Activated naive CD4-positive, alpha-beta T cell treated with Interleukin-2 at 50 U/mL for 16 hours (primary cell): ENCODE measurements around the gene ZNF358.

Source experiments
- DNase-seq: peaks from one replicate; pipeline ENCODE4 v3.0.0-alpha.2; 2020

Gene ZNF358

DNA sequence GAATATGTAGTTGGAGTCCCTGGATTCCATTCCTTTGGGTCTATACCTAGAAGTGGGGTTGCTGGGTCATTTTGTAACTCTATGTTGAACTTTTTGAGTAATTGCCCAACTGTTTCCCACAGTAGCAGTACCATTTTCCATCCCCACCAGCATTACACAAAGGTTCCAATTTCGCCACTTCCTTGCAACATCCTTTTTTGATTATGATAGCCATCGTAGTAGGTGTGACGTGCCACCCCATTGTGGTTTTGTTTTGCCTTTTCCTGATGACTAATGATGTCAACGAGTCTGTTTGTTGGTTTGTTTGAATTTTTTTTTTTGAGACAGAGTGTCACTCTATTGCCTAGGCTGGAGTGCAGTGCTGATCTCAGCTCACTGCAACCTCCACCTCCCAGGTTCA is 23.8 kb upstream of the ZNF358 start:
- DNase-seq = peak; percentile 58

DNA sequence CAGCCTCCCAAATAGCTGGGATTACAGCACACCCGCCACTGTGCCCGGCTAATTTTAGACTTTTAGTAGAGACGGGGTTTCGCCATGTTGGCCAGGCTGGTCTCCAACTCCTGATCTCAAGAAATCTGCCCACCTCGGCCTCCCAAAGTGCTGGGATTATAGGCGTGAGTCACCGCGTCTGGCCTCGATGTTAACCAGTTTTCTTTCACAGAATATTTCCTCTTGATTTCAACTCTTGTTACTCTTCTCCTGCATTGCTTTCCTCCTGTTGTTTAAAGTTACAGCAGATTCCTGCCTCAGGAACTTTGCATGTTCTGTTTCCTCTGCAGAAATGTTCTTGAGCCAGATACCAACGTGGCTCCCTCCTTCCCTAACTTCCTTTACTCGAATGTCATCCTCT is 23.3 kb upstream of the ZNF358 start:
- DNase-seq = no peak

DNA sequence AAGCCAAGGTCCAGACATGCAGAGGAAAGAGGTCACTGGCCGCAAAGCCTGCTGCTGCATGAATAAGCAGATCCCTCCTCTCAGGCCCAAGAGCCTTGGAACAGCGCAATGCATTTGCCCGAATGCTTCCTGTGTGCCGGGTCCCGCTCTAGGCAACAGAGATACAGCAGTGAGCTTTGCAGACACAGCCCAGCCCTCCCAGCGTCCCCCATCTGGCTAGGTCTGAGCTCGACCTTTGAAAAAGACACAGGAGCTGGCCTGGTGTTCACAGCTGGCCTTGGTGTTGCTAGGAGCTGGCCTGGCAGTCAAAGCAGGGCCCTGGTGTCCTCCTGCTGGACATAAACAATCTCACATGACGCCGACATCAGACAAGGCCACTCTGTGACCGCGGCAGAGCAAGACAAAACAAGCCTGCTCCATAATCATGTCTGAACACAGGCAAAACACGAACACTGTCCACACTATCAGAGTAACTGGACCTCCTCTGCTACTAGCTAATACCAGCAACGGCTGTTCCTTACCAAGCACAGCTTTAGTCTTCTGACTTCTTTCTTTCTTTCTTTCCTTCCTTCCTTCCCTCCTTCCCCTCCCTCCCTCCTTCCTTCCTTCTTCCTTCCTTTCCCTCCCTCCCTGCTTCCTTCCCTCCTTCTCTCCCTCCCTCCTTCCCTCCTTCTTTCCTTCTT is 21.3 kb upstream of the ZNF358 start:
- DNase-seq = no peak

DNA sequence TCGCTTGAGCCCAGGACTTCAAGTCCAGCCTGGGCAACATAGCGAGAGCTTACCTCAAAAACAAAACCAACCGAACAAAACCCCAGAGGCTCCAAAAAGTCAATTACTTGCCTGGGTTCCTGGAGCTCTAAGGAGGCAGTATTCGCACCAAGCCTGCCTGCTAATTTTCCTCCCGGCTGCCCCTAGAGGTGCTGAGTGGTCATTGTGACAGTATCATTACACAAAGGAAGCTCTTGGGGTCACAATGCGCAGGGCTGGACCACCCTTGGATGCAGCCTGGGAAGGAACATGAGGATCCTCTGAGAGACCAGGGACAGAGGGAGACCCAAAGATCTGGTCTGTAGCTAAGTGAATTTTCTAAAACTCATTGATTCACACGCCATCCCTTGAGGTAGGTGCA is 18.6 kb upstream of the ZNF358 start:
- no peak for DNase-seq

DNA sequence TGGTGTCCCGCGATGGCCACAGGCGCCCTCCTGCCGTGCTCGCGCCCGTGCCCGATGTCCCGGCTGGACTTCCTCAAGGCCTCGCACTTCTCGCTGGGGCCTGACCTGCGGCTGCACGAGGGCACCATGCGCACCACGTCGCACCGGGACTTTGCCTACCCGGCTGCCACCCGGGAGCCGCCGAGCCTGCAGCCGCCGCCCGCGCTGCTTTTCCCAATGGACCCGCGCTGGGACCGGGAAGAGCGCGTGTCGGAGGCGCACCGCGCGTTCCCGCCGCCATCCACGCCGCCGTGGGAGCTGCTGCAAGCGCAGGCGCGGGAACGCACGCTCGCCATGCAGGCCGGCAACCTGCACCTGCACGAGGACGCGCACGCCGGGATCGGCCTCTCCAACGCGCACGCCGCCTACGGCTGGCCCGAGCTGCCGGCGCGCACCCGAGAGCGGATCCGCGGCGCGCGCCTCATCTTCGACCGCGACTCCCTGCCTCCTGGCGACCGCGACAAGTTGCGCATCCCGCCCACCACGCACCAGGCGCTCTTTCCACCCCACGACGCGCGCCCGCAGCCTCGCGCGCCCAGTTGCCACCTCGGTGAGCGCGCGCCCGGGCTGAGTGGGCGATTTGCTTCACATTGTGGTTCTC is 15.0 kb upstream of the ZNF358 start:
- peak; percentile 50 for DNase-seq

DNA sequence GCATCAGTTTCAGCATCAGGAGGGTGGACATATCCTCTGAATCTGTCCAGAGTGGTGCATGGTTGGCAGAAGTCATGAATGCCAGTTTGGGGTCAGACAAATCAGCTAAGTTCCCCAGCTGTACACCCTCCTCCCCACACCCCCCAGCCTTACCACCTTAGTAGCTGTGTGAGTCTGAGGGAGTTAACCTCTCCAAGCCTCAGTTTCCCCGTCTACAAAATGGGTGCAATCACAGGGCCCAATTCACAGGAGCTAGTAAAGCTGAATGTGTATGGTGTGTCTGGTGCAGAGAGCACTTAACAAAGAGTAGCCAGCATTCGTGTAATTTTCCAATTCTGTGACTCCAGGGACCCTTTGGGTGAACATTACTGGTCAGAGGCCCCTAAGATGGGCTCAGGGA is 13.4 kb upstream of the ZNF358 start:
- DNase-seq = no peak

DNA sequence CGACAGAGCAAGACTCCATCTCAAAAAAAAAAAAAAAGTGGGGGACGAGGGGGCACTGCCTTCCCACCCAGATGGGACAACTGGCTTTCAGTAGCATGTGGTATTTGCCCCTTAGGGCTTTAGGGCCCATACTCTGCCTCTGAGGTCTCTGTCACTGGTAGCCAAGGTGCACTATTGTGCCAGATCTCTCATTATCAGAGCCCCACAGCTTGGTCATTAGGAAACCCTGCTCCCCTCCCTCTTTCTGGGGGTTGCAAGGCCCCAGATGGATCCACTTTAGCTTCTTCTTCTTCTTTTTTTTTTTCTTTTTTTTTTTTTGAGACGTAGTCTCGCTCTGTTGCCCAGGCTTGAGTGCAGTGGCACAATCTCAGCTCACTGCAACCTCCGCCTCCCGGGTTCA is 11.2 kb upstream of the ZNF358 start:
- DNase-seq = no peak

DNA sequence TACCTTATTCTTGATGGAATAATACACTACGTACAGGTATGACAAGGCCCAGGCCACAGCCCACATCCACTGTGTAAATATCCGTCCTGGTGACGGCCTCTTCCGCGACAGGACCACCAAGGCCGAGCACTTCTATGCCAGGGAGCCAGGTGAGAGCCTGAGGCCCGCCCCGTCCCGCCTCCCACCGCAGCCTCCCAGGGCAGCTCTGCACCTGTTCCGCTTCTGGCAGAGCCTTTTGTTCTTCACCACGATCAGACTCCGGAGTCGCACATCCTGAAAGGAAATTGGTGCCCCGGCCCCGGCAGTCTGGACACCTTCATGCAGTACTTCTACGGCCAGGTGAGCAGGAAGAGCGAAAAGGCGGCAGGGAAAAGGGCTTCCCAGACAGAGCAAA is 10.6 kb upstream of the ZNF358 start:
- no peak for DNase-seq

DNA sequence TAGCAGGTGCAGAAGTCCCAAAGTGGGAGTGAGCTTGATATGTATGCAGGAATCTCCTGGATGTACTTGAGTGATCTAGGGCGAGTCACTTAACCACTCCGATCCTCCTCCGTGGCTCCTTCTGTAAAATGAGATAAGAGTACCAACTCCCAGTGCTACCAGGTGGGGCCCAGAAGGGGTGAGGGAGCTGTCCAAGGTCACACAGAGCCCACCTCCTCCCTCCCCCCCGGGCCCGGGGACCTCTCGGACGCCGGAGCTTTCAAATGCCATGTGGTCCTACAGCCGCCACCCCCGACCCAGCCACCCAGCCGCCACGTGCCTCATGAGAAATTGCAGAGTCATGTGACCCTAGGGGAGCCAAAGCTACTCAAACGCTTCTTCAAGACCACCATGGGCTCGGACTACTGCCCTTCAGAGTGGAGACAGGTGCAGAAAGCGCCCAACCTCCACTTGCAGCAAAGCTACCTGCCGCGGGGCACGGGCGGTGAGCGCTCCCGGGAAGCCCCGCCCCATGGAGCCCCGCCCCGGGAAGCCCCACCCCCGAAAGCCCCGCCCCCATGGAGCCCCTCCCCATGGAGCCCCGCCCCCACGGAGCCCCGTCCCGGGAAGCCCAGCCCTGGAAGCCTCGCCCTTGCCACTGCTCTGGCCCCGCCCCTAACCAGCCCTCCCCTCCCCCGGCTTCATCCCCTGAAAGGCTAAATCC is 10.1 kb upstream of the ZNF358 start:
- DNase-seq = no peak

DNA sequence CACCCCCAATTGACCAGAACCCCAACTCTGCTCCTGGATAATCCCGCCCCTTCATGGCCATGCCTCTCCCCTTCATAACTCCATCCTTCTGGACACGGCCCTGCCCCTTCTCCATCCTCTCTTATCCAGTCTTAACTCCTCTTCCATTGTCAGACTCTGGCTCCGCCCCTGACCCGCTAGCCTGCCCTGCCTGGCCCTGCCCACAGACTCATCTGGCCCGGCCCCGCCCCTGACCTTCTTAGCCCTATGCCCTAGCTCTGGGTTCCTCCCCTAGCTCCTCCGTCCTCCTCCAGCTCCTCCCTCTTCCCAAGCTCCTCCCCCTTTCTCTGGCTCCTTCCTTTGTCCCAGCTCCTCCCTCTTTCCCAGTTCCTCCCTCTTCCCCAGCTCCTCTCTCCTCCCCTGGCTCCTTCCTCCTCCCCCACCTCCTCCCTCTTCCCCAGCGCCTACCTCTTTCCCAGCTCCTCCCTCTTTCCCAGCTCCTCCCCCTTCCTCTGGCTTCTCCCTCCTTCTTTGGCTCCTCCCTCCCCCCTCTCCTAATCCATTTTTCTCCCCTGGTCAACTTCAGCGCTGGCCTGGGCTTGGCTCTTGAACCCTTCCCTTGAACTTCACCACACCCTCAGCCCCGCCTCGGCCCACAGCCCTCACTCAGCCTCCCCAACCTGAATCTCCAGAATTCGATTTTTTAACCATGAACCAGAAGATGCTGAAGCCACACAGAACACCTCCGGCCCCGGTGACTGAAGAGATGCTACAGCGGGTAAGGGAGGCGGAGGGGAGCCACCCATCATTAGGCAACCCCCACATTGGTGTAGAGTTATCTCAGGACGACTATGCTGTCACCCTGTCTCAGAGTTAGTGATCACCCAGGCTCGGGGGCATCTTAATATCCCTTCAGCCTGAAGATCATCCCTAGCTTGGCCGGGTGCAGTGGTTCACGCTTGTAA is 9.2 kb upstream of the ZNF358 start:
- DNase-seq = peak; percentile 54

DNA sequence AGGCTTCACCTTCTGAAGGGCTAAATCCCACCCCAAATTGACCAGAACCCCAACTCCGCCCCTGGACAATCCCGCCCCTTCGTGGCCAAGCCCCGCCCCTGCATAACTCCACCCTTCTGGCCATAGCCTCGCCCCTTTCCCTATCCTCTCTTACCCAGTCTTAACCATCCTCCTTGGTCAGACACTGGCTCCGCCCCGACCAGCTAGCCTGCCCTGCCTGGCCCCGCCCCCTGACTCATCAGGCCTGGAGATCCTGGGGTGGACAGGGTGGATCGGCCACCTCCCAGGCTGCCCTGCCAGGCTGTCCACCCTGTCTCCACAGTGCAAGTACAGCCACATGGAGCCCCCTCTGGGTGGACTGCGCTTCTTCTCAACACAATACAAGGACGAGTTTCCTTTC is 8.0 kb upstream of the ZNF358 start:
- no peak for DNase-seq

DNA sequence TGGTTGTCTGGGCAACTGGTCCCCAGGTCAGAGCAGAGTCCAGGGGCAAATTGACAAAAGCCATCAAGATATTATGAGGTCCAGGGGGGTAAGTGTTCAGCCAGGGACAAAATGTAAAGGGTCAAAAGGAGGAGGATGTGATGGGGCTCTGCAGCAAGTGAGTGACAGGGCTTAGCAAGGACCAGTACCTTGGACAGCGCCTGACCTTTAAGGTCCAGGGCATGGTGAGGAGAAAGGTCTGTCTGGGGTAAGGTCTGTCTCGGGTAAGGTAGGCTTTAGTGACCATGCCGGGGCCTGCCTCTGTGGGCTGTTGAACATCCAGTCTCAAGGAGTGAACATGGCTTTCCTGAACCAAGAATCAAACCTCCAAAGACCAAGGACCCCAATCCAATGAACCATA is 6.3 kb upstream of the ZNF358 start:
- no peak for DNase-seq

DNA sequence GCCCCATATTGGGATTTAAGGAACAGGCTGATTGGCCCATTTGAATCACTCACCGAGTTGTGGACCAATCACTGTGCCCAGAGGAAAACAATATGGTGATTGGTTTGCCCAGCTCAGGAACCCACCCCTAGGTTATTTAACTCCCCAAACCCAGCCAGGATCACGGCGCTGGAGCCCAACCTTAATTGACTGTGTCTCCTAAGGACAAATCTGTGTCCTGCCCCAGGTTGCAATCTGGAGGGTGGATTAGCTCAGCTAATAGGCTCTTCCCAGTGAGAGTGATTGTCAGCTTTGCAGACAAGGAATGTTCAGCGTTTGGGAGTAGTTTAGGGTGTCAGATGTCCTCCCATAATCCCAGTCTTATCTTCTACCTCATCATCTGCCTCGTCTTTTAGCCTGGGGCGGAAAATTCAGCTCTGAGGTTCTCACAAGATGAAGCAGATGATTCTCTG is 3.5 kb upstream of the ZNF358 start:
- DNase-seq = no peak

DNA sequence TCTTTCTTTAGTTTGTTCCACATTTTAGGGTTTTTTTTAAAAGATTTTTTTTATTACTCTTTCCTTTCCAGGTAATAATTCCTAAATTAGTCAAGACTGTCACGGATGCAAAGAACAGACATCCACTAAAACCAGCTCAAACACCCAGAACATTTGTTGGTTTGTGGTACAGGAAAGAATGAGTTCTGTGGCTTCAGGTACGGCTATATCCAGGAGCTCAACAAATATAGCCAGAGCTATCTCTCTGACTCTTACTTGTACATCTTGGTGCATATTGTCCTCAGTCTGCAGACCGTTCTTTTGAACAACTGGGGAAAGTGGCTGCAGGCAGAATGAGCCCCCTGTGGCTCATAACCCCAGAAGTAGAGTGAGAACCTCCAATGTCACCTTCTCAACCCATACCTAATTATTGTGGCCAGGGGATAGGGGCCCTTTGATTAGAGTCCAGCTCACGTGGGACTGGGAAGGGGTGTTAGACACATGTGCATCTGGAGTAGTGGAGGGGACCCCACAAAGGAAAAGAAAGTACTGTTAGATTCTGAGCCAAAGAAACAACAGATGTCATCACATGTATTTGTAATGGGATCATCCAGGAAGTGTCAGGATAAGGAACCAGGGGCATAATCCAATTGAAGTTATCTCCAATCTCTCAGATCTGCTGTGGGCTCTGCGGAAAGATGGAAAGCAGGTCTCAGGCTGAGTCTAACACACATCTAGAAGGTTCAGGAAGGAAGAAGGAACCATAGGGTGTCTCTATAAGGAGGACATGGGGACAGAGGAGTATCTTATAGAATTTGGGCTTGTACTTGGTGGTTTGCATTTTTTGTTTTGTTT is 1.9 kb upstream of the ZNF358 start:
- DNase-seq = no peak

DNA sequence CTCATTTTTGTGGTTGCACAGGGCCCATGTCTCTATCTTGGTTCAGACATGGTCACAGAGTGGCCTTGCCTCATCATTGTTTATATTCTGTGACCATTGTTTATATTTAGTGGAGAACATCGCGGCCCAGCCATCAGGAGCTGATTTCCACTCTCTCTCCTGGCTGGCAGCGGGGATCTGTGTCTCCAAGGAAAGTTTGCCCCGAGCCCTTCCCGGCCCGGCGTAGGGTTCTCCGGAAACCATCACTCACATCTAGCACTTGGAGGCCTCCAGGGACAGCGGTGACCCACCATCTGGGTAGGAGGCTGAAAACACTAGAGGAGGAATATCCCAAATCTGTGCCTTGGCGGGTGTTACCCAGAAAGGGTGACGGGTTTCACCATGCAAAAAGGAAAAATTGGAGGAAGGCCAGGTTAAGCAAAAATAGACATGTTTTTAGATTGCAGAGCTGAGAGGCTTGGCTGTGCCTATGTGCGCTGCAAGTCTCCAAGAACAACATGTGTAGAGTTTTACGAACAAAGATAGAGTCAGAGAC is 726 bp upstream of the ZNF358 start:
- no peak for DNase-seq

DNA sequence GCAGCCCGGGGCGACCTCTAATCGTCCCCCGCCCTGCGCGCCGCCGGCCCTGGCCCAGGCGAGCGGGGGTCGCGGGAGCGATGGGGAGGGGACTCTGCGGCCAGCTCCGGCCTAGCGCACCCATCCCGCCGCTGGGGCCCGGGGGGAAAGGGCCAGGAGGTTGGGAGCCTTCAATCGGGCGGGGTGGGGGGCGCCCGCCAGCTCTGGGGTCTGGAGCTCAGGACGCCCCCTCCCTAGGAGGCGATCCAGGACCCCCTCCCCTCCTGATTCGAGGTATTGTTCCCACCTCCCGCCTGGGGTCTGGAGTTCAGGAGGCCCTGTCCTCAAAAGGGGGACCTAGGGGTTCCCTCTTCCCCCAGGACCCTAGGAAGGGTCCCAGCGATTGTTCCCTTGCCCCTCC is 430 bp downstream of the ZNF358 start:
- DNase-seq = no peak

DNA sequence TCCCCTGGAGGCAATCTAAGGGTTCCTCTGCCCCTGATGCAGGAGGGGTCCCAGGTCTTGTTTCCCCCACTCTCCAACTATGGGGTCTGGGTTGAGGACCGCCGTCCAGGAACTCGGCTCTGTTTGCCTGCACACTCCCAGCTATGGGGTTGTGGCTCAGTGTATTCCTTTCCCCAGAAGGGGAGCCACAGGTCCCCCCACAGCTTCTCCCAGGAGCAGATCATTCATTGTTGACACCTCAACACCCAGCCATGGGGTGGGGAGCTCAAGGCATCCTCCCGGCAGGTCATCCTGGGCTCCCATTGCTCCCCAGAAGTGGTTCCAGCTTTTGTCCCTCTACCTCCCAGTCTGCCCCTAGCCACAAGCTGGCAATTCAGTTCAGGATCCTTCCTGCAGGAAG is 975 bp downstream of the ZNF358 start:
- DNase-seq = no peak

DNA sequence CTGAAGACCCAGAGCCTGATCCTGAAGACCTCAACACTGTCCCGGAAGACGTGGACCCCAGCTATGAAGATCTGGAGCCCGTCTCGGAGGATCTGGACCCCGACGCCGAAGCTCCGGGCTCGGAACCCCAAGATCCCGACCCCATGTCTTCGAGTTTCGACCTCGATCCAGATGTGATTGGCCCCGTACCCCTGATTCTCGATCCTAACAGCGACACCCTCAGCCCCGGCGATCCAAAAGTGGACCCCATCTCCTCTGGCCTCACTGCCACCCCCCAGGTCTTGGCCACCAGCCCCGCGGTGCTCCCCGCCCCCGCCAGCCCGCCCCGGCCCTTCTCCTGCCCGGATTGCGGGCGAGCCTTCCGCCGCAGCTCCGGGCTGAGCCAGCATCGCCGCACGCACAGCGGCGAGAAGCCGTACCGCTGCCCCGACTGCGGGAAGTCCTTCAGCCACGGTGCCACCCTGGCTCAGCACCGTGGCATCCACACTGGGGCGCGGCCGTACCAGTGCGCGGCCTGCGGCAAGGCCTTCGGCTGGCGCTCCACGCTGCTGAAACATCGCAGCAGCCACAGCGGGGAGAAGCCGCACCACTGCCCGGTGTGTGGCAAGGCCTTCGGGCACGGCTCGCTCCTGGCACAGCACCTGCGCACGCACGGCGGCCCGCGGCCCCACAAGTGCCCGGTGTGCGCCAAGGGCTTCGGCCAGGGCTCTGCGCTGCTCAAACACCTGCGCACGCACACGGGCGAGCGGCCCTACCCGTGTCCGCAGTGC is 3.6 kb downstream of the ZNF358 start:
- DNase-seq = no peak

DNA sequence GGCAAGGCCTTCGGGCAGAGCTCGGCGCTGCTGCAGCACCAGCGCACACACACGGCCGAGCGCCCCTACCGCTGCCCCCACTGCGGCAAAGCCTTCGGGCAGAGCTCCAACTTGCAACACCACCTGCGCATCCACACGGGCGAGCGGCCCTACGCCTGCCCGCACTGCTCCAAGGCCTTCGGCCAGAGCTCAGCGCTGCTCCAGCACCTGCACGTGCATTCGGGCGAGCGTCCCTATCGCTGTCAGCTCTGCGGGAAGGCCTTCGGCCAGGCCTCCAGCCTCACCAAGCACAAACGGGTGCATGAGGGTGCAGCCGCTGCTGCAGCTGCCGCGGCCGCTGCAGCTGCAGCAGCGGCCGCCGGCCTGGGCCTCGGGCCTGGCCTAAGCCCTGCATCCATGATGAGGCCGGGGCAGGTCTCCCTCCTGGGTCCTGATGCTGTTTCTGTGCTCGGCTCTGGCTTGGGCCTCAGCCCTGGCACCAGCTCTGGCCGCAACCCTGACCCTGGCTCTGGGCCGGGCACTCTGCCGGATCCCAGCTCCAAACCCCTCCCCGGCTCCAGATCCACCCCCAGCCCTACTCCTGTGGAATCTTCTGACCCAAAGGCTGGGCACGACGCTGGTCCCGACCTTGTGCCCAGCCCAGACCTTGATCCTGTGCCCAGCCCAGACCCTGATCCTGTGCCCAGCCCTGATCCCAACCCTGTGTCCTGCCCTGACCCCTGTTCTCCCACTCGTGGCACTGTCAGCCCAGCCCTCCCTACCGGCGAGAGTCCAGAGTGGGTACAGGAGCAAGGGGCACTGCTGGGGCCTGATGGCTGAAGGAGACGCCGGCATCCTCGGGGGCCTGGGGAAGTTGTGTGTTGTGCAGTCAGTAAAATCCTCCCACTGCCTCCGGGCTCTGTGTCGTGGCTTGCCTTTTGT is 4.5 kb downstream of the ZNF358 start:
- DNase-seq = no peak

DNA sequence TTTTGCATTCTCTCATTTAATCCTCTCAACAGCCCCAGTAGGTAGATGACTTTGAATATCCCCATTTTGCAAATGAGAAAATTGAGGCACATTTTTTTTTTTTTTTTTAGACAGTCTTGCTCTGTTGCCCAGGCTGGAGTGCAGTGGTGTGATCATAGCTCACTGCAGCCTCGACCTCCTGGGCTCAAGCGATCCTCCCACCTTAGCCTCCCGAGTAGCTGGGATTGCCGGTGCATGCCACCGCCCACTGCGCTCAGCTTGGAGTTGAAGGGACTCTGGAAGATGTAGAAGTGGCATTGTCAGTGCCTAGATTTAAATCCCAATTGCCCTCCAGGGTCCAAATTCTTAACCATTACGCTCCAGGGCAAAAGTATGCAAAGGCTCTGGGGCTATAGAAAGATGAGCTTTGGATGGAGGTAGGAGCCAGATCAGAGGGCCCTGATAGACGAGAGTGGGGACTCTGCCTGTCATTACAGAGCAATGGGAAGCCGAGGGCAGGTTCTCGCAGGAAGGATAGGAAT is 5.7 kb downstream of the ZNF358 start:
- no peak for DNase-seq
